Measurements from ENCODE around the gene USHBP1.

DNA sequence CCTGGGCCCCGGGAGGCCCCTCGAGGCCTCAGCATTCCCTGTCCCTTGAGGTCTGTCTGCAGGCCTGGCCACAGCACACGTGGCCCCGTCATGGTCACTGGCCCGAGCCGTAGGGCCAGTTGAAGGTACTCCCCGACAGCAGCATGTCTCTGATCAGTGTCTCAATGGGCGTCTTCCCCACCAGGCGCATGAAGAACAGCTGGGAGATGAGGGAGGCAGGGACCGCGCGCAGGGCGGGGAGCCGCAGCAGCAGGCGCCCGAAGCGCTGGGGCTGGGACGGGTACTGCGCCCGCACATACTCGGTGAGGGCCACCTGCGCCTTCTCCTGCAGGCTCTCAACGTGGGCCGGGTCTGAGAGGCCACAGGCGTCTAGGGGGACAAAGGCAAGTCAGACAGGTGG, 32.3 kb downstream of the USHBP1 start:
- TF ChIP-seq, protein P1, sequence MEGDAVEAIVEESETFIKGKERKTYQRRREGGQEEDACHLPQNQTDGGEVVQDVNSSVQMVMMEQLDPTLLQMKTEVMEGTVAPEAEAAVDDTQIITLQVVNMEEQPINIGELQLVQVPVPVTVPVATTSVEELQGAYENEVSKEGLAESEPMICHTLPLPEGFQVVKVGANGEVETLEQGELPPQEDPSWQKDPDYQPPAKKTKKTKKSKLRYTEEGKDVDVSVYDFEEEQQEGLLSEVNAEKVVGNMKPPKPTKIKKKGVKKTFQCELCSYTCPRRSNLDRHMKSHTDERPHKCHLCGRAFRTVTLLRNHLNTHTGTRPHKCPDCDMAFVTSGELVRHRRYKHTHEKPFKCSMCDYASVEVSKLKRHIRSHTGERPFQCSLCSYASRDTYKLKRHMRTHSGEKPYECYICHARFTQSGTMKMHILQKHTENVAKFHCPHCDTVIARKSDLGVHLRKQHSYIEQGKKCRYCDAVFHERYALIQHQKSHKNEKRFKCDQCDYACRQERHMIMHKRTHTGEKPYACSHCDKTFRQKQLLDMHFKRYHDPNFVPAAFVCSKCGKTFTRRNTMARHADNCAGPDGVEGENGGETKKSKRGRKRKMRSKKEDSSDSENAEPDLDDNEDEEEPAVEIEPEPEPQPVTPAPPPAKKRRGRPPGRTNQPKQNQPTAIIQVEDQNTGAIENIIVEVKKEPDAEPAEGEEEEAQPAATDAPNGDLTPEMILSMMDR (IDR thresholded peaks at IDR 0.05): no peak
- no peak for TF ChIP-seq MYC (IDR thresholded peaks at IDR 0.05; ENCODE audit: borderline replicate concordance, low read length)
- no peak for TF ChIP-seq CBX8 (IDR thresholded peaks at IDR 0.05)
- TF ChIP-seq ZNF302 (CRISPR knock-in tag; IDR thresholded peaks at IDR 0.05): no peak
